Measurements from ENCODE around the gene MRPL55. TPM values are rescaled to one million over a fixed set of nuclear protein-coding genes. Genes with fewer than 3 reads are reported as not detected.

Gene MRPL55
- total RNA-seq, 1 experiment from 2014 or later = 85.3 TPM

- DNase-seq (ENCODE audit: low spot score) = no peak
These were observed 50.7 kb downstream of the MRPL55 start for GRCh38 chr1:228058172-228058948.

Other genes starting within 250 kb of the MRPL55 start
- 0.37 and 0.47 TPM in 2 replicates for gene WNT9A, start 161.4 kb downstream of the MRPL55 start, total RNA-seq (2014; rRNA removed; shearing (Covaris generic))
- gene WNT3A, start 102.3 kb downstream of the MRPL55 start, total RNA-seq (2014; rRNA removed; shearing (Covaris generic)) = not detected in 2 replicates
- gene ARF1, start 26.6 kb downstream of the MRPL55 start, total RNA-seq (2014; rRNA removed; shearing (Covaris generic)) = 102 and 167 TPM in 2 replicates
- 10.7 and 14.2 TPM in 2 replicates for gene C1orf35, start 6.0 kb downstream of the MRPL55 start, total RNA-seq (2014; rRNA removed; shearing (Covaris generic))
- 185 and 196 TPM in 2 replicates for gene GUK1, start 31.0 kb upstream of the MRPL55 start, total RNA-seq (2014; rRNA removed; shearing (Covaris generic))
- 0.06 TPM in 1 of 2 replicates, not detected in the other for gene GJC2, start 40.6 kb upstream of the MRPL55 start, total RNA-seq (2014; rRNA removed; shearing (Covaris generic))
- gene IBA57, start 56.5 kb upstream of the MRPL55 start, total RNA-seq (2014; rRNA removed; shearing (Covaris generic)) = 0.74 and 1.8 TPM in 2 replicates
- gene OBSCN, start 98.7 kb upstream of the MRPL55 start, total RNA-seq (2014; rRNA removed; shearing (Covaris generic)) = 1.1 and 2.4 TPM in 2 replicates